ENCODE results near the gene RMI2. TPM values are rescaled to one million over a fixed set of nuclear protein-coding genes. Genes with fewer than 3 reads are reported as not detected.

Gene RMI2
- total and polyA plus RNA-seq, 2 of the 8 experiments (the other 6 are each of a cell fraction or from before 2014, with no cell fraction given), result 58.2 to 96.0 TPM

GRCh38 chr16:11386054-11386680 lies 40.9 kb downstream of the RMI2 start:
- no peak overlapping the region for H2AK5ac ChIP-seq (ENCODE audit: low read depth, low read length)
- 85% methylated on average over 12 of the region's 12 CpGs; no CpG with 5 or more reads in 1 of the 2 experiments for WGBS, 2 experiments (ENCODE audit: extremely low coverage in 1 of 2, insufficient coverage in 1 of 2, insufficient read length in 1 of 2, insufficient replicate concordance in 2 of 2, low coverage in 1 of 2, low lambda C conversion rate in 2 of 2, missing lambda C conversion rate in 1 of 2)
- POLR2A ChIA-PET (ENCODE audit: partially characterized antibody), result interaction anchor here (1.4 to 2.1 kb wide), 4 partner anchors 11 to 56 kb away, joined by 3 to 6 read pairs (median 3); no protein-coding TSS in a partner anchor
- TF ChIP-seq CEBPB (IDR thresholded peaks at IDR 0.05; ENCODE audit: low read depth, low read length) (no peak), TAF1 (IDR thresholded peaks at IDR 0.05; ENCODE audit: low read depth, low read length) (no peak), SP4 (IDR thresholded peaks at IDR 0.05; ENCODE audit: low read length) (no peak), SP1 (IDR thresholded peaks at IDR 0.05; ENCODE audit: low read depth, low read length) (no peak), RAD21 (IDR thresholded peaks at IDR 0.05 in 1 of 2, conservative IDR thresholded peaks at IDR 0.05 in 1 of 2; ENCODE audit: low read depth in 2 of 2, low read length in 2 of 2) (no peak), FOSL1 (IDR thresholded peaks at IDR 0.05; ENCODE audit: insufficient read depth, low read depth, low read length) (no peak), JUND (IDR thresholded peaks at IDR 0.05; ENCODE audit: low read length) (no peak), HDAC2 (IDR thresholded peaks at IDR 0.05; ENCODE audit: borderline replicate concordance in 1 of 2, low read depth in 2 of 2, low read length in 2 of 2) (no peak), CTCF (IDR thresholded peaks at IDR 0.05; ENCODE audit: control extremely low read depth in 1 of 3, insufficient read depth in 1 of 3, low read depth in 1 of 3, low read length in 3 of 3) (no peak), EZH2 (IDR thresholded peaks at IDR 0.05; ENCODE audit: low read depth, low read length, severe bottlenecking) (no peak)

More at GRCh38 chr16:11386054-11386680, 40.9 kb downstream of the RMI2 start:
- Histone ChIP-seq H2BK20ac (ENCODE audit: low read length) (no peak overlapping the region), H3K4me3 (ENCODE audit: extremely low read depth in 1 of 4, insufficient read depth in 2 of 4, low read depth in 3 of 4, low read length in 4 of 4) (no peak overlapping the region), H4K8ac (ENCODE audit: extremely low read depth, insufficient read depth, low read length) (peak overlapping the region; percentile 35; the same call in 1 of the 2 replicates), H3K18ac (ENCODE audit: extremely low read depth, low read length) (no peak overlapping the region), H2AFZ (ENCODE audit: low read length) (no peak overlapping the region), H2BK5ac (ENCODE audit: low read depth, low read length) (no peak overlapping the region), H3K27me3 (replicated peaks in 1 of 4; ENCODE audit: control insufficient read depth in 3 of 4, extremely low read depth in 1 of 4, insufficient read depth in 3 of 4, low read length in 3 of 4) (no peaks in the 10 kb centered on the region), H3K23ac (ENCODE audit: insufficient read length) (no peak overlapping the region), H3K4me1 (replicated peaks in 1 of 4; ENCODE audit: control insufficient read depth in 3 of 4, insufficient read depth in 4 of 4, low read length in 3 of 4) (peaks cover 0 to 21% (median 7%) of the 10 kb centered on the region in 4 experiments; a peak in 5 of 7 replicates), H3K27ac (ENCODE audit: low read depth, low read length) (no peak overlapping the region), H3K79me1 (ENCODE audit: low read depth, low read length) (no peaks in the 10 kb centered on the region), H3K4me2 (ENCODE audit: insufficient read depth in 1 of 2, low read depth in 2 of 2, low read length in 2 of 2) (no peak overlapping the region), H3K36me3 (ENCODE audit: control insufficient read depth in 2 of 4, insufficient read depth in 4 of 4, low read length in 3 of 4) (no peaks in the 10 kb centered on the region; a peak in 2 of 8 replicates), H3K23me2 (ENCODE audit: low read depth, low read length) (no peaks in the 10 kb centered on the region), H3K9ac (replicated peaks in 1 of 4; ENCODE audit: extremely low read depth in 1 of 4, low read depth in 3 of 4, low read length in 3 of 4) (no peak overlapping the region), H3K4ac (replicated peaks; ENCODE audit: insufficient read length, low read depth, low read length) (no peak overlapping the region), H2BK120ac (replicated peaks; ENCODE audit: low read depth, low read length) (no peak overlapping the region), H4K20me1 (replicated peaks in 1 of 2; ENCODE audit: control insufficient read depth in 1 of 2, insufficient read depth in 2 of 2, low read length in 2 of 2) (peaks cover 0 to 3% of the 10 kb centered on the region in 2 experiments), H2BK15ac (ENCODE audit: low read length) (no peak overlapping the region), H3K79me2 (ENCODE audit: control insufficient read depth in 1 of 2, insufficient read depth in 2 of 2, low read length in 2 of 2) (no peaks in the 10 kb centered on the region), H3K14ac (ENCODE audit: insufficient read length) (no peak overlapping the region), H2BK12ac (ENCODE audit: low read depth, low read length) (no peak overlapping the region), H4K5ac (ENCODE audit: insufficient read length, low read depth, low read length) (no peak overlapping the region), H3K9me3 (ENCODE audit: insufficient read depth in 2 of 2, low read depth in 1 of 2, low read length in 1 of 2) (no peaks in the 10 kb centered on the region), H3K56ac (replicated peaks; ENCODE audit: insufficient read length, low read depth, low read length) (no peak overlapping the region), H4K91ac (replicated peaks; ENCODE audit: insufficient read length, low read length) (no peak overlapping the region)
- FAIRE-seq, result no peak
- CTCF ChIA-PET (ENCODE audit: partially characterized antibody), result interaction anchor here (0.7 to 15.8 kb wide), 23 partner anchors 8 to 423 kb away, joined by 3 to 266 read pairs (median 4); no protein-coding TSS in a partner anchor
- no peak for DNase-seq (ENCODE audit: low read depth in 1 of 2, low spot score in 2 of 2)
